GM19467 (cell line): ENCODE measurements around the gene TSEN15.
A peak's percentile ranks its signal among the peaks of the same experiment; 100 is the strongest.

Experiments
- ATAC-seq: cut with Tn5 transposase; IDR thresholded peaks from one replicate; pipeline ENCODE4 v1.9.1; 2021; ENCODE audit warnings: mild to moderate bottlenecking, moderate library complexity; ENCODE audit not compliant: unreplicated experiment

Gene TSEN15

DNA sequence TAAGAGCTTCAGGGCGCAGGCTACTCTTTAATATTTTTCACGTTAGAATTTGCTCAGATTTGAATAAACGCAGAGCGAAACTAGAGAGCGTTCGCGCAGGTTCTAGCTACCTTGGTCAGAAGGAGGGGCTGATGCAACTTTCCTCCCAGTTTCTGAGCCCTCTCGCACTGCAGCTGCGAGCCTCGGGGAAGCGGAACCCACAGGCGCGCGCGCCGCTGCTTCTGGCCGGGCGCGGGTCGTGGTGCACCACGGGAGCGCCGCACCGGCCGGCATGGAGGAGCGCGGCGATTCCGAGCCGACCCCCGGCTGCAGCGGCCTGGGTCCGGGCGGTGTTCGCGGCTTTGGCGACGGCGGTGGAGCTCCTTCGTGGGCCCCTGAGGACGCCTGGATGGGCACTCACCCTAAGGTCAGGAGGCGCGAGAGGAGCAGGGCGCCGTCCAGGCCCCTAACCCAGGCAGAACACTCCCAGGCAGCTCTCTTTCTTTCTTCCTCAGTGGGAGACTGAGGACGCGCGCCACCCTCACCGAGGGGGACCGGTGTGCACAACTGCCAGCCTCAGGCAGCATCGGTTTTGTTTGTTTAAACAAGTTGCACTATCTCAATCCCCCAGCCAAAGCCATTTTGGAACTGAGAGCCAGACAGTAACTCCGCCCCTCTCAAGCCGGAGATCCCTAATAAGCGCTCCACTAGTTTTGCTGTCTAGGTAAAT is at the start of gene TSEN15:
TSS of gene TSEN15 (plus strand) at position 246 of the 709 bp plus-strand sequence. CDS start at position 272, 26 bp downstream.
- peak; percentile 99 for ATAC-seq

DNA sequence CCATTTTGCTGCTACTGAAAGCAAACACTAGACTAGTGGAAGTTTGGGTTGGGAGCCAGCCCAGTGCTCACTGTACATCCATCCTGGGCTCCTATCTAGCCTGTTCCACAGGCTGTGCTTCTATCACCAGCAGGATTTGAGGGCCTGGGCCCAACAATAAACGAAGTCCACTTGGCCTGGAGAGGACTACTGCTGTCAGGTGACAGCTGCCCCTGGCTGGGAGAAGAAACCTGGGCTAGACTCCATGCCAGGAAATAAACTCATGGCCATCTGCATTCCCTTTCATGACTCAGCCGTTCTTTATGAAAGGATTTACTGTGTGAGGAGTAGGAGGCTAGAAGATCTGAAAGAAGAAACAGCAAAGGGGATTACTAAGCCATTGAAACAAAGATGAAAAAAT is 49.5 kb upstream of the TSEN15 start:
- ATAC-seq: no peak

DNA sequence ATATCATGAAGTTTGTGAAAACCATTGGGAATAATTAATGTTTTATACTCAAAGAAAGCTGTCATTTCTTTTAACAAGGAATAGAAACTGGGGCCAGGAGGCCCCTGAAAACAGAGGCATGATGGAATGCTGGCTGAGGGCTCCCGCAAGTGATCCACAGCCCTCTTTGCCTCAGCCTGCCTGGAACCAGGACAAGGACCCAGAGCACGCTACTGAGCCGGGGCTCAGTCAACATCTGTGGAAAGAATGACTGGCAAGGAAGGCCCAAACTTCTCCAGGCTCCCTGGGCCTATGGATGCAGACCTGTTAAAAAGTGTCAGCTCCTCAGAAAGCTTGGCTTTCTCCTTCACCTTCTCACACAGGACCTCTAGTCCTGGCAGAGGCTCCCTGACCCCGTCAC is 46.6 kb upstream of the TSEN15 start:
- ATAC-seq: no peak

DNA sequence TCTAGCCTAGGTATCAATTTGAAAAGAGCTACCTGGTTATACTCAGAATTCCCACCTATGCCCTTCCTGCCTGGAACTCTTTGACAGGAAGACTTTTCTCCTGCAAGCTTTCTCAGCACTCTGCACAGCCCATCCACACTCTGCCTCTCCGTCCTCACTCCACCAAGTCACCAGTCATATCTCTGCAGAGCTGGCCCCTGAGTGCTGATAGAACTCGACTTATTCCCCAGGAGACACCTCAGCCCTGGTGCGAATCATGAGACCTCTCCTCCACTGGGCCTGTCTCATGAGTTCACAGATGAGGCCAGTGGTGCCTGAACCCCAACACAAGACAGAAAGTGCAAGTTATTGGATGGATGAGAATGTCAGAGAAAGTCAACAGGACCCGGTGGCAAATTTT is 46.0 kb upstream of the TSEN15 start:
- no peak for ATAC-seq

DNA sequence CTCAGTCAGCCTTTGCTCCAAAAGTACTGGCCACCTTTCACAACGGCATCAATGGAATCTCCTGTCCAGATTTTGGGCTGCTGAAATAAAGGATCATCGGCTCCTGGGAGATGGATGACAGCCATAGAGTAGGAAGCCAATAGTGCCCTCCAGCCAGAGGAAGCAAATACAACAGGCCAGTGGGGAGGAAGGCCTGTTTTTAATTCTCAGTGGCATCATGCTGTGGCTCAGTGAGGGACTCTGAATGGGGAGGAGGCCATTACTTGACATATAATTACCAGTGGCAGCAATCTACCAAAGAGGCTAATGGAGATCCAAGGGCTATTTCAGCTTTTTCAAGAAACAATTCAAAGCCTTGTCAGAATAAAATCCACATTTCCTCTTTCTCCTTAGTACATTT is 40.7 kb upstream of the TSEN15 start:
- ATAC-seq: no peak

DNA sequence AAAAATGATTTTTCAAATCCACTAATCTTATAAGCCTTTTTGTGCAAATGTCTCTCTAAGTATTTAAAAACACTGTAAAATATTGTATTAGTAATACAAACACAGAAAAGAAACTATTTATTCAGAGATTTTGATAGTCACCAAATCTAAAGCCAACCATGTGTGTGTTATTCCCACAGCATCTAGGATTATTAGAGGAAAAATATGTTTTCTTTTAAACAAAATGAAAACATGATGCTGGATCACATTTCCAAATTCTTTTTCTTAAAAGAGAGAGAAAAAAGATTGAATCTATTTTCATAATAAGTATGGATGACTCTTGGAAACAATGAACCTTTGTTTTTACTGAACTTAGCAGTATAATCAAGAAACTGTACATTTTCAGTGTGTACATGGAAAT is 39.3 kb upstream of the TSEN15 start:
- ATAC-seq: no peak

DNA sequence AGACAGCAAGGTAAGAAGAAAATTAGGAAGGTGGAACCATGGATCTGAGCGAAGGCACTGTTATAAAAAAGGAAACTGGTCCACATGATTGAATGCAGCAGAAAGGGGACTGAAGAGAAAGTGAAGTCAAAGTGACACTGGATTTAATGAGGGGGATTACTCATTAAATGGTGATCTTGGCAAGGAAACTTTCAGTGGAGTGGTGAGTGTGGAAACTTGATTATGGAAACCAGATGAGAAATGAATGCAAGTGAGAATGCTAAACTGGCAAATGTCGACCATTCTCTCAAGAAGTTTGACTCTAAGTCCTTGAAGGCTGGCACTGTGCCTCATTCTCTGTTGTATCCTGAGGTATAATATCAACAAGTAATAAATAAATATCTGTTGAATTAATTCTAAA is 37.3 kb upstream of the TSEN15 start:
- ATAC-seq: no peak

DNA sequence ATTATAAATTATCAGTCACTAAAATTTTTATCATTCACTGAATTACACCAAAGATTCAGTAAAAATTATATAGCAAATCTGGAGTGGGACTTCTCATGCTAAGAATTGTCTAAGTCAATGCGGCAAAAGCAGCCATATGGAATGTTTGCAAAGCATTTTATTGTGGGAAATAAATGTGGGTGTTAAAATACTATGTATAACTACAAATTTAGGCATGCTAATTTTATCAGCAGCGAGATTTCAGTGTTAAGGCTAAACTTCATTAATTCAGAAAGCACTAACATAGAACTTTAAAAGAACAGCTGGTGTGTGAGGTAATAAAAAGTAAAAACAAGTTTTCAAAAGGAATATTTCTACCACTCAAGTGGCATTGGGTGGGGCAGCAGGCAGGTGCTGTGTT is 35.4 kb upstream of the TSEN15 start:
- ATAC-seq: no peak

DNA sequence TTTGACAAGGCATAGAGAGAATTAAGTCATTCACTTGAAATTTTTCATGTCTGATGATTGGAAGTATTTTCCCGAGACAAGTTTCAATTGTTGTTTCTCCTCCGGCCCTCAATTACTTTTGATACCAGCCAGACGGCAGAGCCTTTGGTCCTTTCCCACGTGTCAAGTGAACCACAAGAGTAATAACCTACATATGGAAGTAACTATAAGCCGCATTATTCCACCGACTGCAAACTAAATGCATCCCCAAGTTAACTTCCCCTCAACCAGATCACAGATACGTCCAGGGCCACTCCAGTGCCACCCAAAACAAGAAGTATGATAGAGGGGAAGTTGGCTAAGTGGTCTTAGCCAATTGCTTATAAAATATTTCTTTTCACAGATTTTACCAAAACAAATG is 34.2 kb upstream of the TSEN15 start:
- ATAC-seq: no peak

DNA sequence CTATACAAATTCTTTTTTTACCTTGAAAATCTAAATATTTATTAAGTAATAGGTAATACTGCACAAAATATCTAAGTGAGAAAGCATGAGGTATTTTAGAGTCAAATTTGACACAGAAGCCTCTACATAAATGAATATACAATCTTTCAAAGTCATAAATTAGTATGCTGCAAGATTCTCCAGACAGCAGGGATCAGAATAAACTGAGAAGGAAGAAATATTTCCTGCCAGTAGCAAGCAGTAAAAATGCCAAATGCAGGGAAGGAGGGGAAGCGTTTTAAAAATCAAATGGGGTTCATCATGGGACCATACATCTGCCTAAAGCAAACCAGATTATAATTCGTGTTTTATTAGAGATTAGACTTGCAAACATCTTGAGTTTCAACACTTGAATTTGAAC is 32.9 kb upstream of the TSEN15 start:
- no peak for ATAC-seq

DNA sequence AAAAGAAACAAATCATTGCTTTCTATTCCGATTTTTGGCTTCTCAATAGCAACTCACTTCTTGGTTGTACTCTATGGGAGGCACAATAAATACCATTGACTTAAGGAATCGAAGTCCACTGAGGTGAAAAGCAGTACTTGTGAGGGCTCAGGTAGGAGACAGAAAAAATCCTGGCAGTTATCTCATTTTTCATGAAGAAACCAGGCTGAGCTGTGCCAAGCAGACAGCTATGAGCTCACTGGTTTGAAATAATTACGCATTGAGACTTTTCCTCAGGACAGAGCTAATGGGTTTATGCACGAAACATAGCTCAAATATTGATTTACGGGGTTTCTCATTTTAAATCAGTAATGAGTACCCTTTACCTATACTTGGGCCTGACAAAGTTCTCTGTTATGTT is 32.5 kb upstream of the TSEN15 start:
- no peak for ATAC-seq

DNA sequence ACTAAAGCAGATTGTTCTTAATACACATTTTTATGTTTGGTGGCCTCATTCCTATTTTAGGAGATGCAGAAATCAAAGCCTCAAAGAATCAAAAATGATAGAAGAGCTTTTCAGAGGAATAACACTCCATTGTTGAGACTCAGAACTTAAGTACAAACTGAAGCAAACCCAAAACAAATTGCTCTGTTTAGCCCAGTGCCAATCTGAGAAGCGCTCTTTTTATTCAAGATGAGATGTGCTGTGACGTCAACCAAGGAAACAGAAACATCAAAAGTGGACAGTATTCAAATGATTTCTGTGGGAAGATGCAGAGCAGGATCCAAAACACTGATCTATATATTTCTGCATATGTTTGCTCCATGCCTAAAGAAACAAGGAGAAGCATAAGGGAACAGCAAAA is 32.0 kb upstream of the TSEN15 start:
- ATAC-seq: no peak

DNA sequence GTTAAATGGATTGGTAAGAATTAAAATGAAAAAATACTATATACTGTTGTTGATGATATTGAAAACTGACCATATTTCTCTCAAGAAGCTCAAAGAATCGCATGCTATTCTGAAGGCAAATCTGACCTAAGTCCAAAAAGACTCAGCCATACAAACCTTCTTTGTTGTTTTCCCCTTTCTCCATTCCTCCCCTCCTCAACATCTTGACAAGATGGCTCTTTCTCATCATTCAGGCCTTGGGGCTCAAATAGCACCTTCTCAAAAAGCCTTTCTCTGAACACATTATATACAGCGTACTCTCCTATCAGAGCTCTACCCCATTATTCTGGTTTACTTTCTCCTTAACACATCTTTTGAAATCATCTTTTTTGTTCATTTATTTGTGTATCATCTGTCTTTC is 31.2 kb upstream of the TSEN15 start:
- no peak for ATAC-seq

DNA sequence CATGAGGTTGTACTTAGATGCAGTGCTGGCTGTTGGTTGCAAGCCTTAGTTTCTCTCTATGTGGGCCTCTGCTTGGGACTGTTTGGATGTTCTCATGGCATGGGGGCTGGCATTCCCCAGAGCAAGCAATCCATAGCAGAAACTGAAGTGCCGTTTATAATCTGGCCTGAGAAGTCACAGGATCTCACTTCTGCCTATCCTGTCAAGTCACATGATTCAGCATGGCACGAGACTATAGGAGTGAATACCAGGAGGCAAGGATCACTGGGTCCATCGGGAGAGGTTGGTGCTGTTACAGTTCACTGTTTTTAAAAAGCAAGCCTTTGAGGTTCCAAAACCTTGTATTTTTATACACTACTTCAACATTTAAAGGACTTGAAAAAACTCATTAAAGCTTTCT is 30.7 kb upstream of the TSEN15 start:
- no peak for ATAC-seq

DNA sequence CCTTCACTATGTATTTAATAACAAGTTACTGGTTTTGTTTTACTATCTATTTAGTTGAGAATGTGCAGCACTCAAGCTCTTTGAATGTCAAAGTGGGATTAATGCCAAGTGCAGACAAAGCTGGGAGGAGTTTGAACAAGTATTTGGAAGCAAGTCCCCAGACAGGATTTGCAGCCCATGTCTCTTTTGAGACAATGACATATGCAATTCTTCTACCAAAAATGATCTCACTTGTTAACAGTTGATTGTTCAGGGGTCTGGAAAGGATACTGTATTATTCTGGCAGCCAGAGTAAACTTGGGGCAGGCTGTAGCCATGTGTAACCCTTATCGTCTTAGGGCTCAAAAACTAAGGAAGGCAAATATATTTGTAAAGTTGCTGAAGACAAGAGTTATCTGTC is 29.8 kb upstream of the TSEN15 start:
- ATAC-seq: no peak

DNA sequence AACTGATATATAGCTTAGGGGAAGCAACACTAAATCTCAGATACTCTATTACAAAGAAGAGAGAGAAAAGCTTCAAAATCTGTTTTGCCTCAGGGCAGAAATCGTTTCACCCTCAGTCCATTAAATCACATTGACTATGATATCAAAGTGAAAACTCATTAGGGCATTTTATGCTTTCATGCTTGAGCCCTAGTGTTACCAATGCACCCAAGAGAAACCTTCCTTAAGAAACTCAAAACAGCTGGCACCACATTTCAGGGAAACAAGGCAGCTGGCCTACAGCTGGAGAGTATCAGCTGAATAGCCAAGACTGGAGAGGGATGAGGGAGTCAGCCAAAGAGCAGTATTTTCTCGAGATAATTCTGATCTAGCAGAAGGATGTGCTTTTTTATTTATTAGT is 28.9 kb upstream of the TSEN15 start:
- ATAC-seq: no peak

DNA sequence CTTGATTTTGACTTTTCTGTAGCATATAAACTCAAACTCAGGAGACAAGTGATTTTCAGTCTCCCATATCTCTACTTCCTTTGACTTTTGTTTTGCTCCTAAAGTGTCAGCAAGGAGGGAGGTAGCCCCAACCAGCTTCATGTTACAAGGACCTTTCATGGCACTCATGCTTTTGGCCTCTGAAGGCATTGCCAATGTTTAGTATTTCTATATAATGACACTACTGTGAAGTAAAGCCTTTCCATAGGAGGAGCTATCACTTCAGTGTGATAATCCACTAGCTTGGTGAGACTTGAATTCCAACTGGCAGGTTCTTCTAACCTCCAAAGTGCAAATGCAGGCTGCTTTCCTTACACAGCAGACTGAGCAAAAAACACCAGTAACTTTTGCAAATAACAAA is 28.4 kb upstream of the TSEN15 start:
- no peak for ATAC-seq

DNA sequence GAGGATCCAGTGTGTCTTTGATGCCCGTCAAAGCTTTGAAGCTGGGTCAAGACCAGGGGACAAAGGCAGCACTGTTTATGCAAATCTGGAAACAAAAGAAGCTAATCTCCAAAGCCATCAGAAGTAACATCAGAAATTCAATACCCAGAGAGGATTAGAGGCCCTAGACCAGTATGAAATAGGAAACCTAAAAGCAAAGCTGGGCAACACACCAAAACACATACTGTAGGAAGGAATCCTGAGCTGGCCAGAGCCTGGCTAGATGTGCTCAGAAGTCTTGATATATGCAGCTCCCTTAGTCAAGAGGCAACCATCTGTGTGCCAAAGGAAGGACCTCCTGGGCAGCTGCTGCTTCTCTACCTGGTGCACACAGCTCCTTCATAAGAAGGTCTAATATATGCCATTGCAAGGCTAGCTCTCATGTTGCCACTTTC is 26.3 kb upstream of the TSEN15 start:
- no peak for ATAC-seq

DNA sequence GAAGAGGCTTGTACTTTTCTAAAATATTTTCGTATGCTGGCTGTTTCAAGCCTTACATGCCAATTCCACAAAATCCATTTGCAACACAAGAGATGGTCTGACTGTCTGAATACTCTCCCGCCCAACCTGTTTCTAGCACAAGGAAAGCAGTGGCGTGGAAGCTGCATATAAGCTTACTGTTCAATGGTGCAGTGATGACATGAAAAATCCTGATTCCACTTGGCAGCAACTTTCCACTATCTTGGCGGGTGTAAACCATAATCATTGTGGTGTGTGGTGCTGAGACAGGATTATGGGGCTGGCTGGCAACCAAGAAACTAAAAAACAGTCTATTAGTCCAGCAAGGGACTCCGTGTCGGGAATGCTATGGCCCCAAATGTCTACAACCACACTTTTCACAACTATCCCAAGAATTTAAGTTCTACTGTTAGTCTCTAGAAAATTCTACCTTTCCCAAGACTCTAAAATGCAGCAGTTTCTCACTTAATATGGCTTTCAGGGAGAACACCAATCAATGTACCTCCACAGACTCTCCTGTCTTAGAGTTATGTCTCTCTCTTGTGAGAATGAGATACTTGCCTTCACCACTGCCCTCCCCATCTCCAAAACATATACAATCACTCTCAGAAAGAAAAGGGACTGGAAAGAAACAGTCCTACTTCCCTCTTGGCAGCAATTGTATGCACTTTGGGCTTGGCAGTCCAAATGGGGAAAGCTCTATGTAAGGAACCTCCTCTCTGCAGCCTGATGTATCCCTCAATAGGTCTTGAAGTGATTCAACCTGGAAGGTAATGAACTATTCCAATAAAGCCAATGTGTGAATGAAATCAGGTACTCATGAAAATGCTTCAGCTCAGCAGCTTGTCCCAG is 23.5 kb upstream of the TSEN15 start:
- ATAC-seq: no peak

DNA sequence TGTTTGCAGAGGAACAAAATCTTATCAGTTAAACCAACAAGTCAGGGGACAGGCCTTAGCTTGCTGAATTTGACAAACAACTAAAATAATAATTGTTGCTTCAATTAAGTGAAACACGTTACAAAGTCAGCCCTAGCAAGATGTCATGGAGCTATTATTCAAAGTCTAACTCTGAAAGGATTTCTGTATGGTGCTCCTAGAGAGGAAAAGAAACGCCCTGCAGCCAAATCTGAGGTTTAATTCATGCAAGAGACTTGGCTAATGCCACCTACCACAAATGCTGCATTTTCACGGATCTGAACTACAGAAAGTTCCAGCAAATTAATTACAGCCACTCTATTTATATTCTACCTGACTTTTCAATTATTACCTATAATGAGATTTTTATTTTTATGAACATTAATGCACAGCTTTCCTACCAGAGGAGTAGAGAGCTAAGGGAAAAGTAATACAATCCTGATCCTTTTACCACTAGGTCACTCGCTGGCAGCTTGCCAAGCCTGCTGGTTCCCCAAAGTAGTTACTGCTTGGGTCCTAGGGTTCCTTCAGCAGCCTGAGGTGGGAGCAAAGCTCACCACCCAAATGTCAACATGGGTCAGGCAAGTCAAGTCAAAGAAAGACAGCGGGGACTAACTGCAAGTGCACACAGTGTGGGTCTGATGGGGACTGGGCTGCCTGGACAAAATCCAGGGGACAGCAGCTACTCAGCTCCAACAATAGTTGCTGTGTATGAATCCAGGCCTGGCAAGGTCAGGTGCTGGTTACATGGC is 22.5 kb upstream of the TSEN15 start:
- ATAC-seq: no peak

DNA sequence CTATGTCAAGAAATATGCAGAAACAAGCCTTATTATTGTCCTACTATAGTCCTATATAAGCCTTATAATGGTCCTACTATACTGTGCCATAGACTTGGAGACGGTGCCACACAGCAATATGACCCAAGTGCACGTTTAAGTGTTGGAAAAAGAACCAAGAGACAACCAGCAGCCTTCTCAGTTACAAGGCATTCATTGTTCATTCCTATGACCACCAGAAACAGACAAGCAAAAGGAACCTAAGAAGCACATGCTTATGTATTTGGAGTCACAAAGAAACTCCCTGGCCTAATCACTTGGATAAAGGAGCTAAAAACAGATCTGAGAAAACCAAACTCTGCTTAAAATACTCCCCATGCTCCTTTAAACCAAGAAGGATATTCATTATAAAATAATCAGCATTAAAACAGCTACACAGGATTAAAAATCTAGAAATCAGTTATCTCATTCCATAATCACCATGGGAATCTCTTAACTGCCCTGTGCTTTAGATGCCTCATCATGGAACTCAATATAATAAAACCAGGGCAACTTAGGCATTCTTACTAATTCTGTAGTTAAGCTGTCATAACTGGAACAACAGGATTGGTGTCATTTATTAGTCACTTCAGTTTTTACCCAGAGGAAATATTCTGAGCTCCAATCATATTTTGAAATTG is 21.0 kb upstream of the TSEN15 start:
- ATAC-seq: no peak
